Measurements from ENCODE around the gene SHB. TPM values are rescaled to one million over a fixed set of nuclear protein-coding genes. Genes with fewer than 3 reads are reported as not detected.

Gene SHB
- total and polyA plus RNA-seq, 2 of the 8 experiments (the other 6 are each of a cell fraction or from before 2014, with no cell fraction given), result 4.1 to 12.6 TPM

DNA sequence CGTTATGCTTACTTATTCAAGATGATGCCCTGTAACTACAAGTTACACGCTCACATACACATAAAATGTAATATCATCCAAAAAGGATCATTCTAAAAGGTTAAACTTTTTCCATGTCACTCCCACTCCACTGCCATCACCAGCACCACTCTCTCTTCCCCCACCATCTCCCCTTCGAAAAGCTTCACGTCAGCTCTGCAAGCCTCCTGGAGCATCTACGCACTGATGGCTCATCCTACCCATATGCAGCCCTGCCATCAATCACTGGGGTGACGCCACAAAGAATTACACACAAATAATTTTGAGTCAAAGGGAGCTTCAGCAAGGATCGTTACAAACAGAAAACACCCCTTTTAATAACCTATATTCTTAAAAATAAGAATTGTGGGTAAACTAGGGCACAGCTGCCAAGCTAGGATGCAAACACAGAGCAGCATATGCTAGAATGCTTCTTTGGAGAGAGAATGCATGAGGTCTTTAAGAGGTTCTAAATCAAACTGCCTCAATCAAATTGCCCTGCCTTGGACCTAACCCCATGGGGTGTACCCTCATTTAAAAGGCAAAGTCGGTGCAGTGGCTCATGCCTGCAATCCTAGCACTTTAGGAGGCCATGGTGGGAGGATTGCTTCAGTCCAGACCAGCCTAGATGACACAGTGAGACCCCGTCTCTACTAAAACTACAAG lies 56.1 kb downstream of the SHB start:
- peak overlapping the region; percentile 92 for H2BK15ac ChIP-seq (ENCODE audit: low read length)
- CTCF ChIA-PET (ENCODE audit: partially characterized antibody), result interaction anchor here (0.6 to 1.4 kb wide), 5 partner anchors 11 to 251 kb away, joined by 3 to 6 read pairs (median 3); no protein-coding TSS in a partner anchor
- peaks cover 24 to 43% (median 34%) of the 10 kb centered on the region in 4 experiments for H3K4me1 ChIP-seq (replicated peaks in 1 of 4; ENCODE audit: control insufficient read depth in 3 of 4, insufficient read depth in 4 of 4, low read length in 3 of 4)
- H3K4ac ChIP-seq (replicated peaks; ENCODE audit: insufficient read length, low read depth, low read length), result no peak overlapping the region
- TF ChIP-seq EP300 (IDR thresholded peaks at IDR 0.05; ENCODE audit: borderline replicate concordance in 1 of 2, low read depth in 2 of 2, low read length in 2 of 2) (no peak), GABPA (IDR thresholded peaks at IDR 0.05; ENCODE audit: borderline replicate concordance, insufficient read depth, low read length) (no peak), EGR1 (IDR thresholded peaks at IDR 0.05; ENCODE audit: borderline replicate concordance, low read depth, low read length) (no peak), TAF1 (IDR thresholded peaks at IDR 0.05; ENCODE audit: low read depth, low read length) (no peak), MAFK (IDR thresholded peaks at IDR 0.05; ENCODE audit: low read depth, low read length) (no peak), BACH1 (IDR thresholded peaks at IDR 0.05; ENCODE audit: low read length) (no peak), CEBPB (IDR thresholded peaks at IDR 0.05; ENCODE audit: low read depth, low read length) (no peak)
- peaks cover 2 to 3% of the 10 kb centered on the region in 2 experiments for H4K20me1 ChIP-seq (replicated peaks in 1 of 2; ENCODE audit: control insufficient read depth in 1 of 2, insufficient read depth in 2 of 2, low read length in 2 of 2)
- H3K27ac ChIP-seq (ENCODE audit: low read depth, low read length), result no peak overlapping the region
- H2BK120ac ChIP-seq (replicated peaks; ENCODE audit: low read depth, low read length), result no peak overlapping the region
- H4K8ac ChIP-seq (ENCODE audit: extremely low read depth, insufficient read depth, low read length), result no peak overlapping the region
- no peaks in the 10 kb centered on the region for H3K23me2 ChIP-seq (ENCODE audit: low read depth, low read length)
- no peak overlapping the region for H3K9ac ChIP-seq (replicated peaks in 1 of 4; ENCODE audit: extremely low read depth in 1 of 4, low read depth in 3 of 4, low read length in 3 of 4)
- H3K79me2 ChIP-seq (ENCODE audit: control insufficient read depth in 1 of 2, insufficient read depth in 2 of 2, low read length in 2 of 2), result peaks cover 0 to 4% of the 10 kb centered on the region in 2 experiments; a peak in 1 of 4 replicates
- WGBS, 2 experiments (ENCODE audit: extremely low coverage in 1 of 2, insufficient coverage in 1 of 2, insufficient read length in 1 of 2, insufficient replicate concordance in 2 of 2, low coverage in 1 of 2, low lambda C conversion rate in 2 of 2, missing lambda C conversion rate in 1 of 2), result 90% methylated on average over 9 of the region's 9 CpGs; no CpG with 5 or more reads in 1 of the 2 experiments
- no peak overlapping the region for H3K4me3 ChIP-seq (ENCODE audit: extremely low read depth in 1 of 4, insufficient read depth in 2 of 4, low read depth in 3 of 4, low read length in 4 of 4)
- H4K91ac ChIP-seq (replicated peaks; ENCODE audit: insufficient read length, low read length), result no peak overlapping the region
- H3K4me2 ChIP-seq (ENCODE audit: insufficient read depth in 1 of 2, low read depth in 2 of 2, low read length in 2 of 2), result no peak overlapping the region
- H3K23ac ChIP-seq (ENCODE audit: insufficient read length), result no peak overlapping the region
- H3K79me1 ChIP-seq (ENCODE audit: low read depth, low read length), result peaks cover 9% of the 10 kb centered on the region; the same call in 1 of the 2 replicates
- no peak overlapping the region for H4K5ac ChIP-seq (ENCODE audit: insufficient read length, low read depth, low read length)
- FAIRE-seq (no peak), DNase-seq (ENCODE audit: low read depth in 1 of 2, low spot score in 2 of 2) (no peak)
- 0 out of 2 replicates have a peak overlapping the region, but pooled peaks have one; percentile 60 for H2AK5ac ChIP-seq (ENCODE audit: low read depth, low read length)
- no peaks in the 10 kb centered on the region for H3K36me3 ChIP-seq (ENCODE audit: control insufficient read depth in 2 of 4, insufficient read depth in 4 of 4, low read length in 3 of 4)
- no peak overlapping the region for H3K56ac ChIP-seq (replicated peaks; ENCODE audit: insufficient read length, low read depth, low read length)
- no peaks in the 10 kb centered on the region for H3K9me3 ChIP-seq (ENCODE audit: insufficient read depth in 2 of 2, low read depth in 1 of 2, low read length in 1 of 2)
- H2AFZ ChIP-seq (ENCODE audit: low read length), result no peak overlapping the region
- peak overlapping the region; percentile 43; the same call in 1 of the 2 replicates for H3K18ac ChIP-seq (ENCODE audit: extremely low read depth, low read length)
- H2BK12ac ChIP-seq (ENCODE audit: low read depth, low read length), result peak overlapping the region; percentile 90
- H3K27me3 ChIP-seq (replicated peaks in 1 of 4; ENCODE audit: control insufficient read depth in 3 of 4, extremely low read depth in 1 of 4, insufficient read depth in 3 of 4, low read length in 3 of 4), result no peaks in the 10 kb centered on the region
- H2BK5ac ChIP-seq (ENCODE audit: low read depth, low read length), result no peak overlapping the region
- POLR2A ChIA-PET (ENCODE audit: partially characterized antibody), result no interaction called here
- H2BK20ac ChIP-seq (ENCODE audit: low read length), result peak overlapping the region; percentile 3; the same call in 1 of the 2 replicates
- H3K14ac ChIP-seq (ENCODE audit: insufficient read length), result no peak overlapping the region
